Coronary artery (tissue), 2 donors: ENCODE data around the gene URGCP.

Experiments used
- DNase-seq: peaks from one replicate; pipeline ENCODE4 v3.0.0-alpha.2; 2017; ENCODE audit warnings: low spot score
- H3K27ac ChIP-seq, 2 donors: fragments of 200-600 bp; sonication (generic); one replicate each; pipeline ENCODE4 v1.5.1; 2016 to 2019
- H3K4me3 ChIP-seq: fragments of 200-600 bp; sonication (generic); 2 replicates; pipeline ENCODE4 v1.5.1; 2016; ENCODE audit warnings: mild to moderate bottlenecking, moderate library complexity
- CTCF ChIP-seq: fragments of 200-600 bp; sonication (generic); IDR thresholded peaks from one replicate; pipeline ENCODE4 v1.5.1; 2019; ENCODE audit warnings: antibody characterized with exemption

URGCP gene

DNA sequence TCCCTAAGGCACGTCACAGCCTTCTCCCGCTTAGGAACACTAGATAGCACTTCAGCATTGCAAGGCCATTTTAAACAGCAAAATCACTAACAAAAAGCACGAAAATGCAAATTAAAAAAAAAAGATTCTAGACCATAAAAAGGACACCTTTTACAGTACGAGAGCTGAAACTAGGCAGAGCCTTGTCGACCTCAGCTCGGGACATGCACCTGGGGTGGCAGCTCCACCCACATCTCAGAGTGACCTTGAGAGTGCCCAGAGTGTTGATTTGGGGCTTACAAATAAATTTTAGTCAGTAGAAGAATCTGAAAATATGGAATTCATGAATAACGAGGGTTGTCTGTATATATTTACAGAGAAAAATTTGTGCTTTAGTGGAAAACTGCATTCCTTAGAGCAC is 38.2 kb downstream of the URGCP start:
- no peak for TF ChIP-seq CTCF
- DNase-seq = no peak
- Histone ChIP-seq H3K4me3 (peak overlapping the region; percentile 93), H3K27ac (no peak overlapping the region)

DNA sequence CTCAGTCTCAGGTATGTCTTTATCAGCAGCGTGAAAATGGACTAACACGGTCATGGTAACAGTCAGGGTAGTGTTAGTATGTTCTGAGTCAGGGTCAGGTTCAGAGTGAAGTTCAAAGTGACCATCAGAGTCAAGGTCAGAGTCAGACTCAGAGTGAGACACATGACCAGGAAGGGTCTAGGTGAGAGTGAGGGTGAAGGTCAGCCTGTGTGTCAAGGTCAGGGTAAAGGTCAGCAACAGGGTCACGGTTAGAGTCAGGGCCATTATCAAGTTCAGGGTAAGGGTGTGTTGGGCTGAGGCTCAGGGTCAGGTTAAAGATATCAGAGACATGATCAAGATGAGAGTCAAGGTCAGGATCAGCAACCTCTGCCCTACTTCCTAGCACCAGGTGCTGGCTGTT is 41.1 kb downstream of the URGCP start:
- H3K4me3 ChIP-seq = no peak overlapping the region
- TF ChIP-seq CTCF = no peak
- no peak for DNase-seq

DNA sequence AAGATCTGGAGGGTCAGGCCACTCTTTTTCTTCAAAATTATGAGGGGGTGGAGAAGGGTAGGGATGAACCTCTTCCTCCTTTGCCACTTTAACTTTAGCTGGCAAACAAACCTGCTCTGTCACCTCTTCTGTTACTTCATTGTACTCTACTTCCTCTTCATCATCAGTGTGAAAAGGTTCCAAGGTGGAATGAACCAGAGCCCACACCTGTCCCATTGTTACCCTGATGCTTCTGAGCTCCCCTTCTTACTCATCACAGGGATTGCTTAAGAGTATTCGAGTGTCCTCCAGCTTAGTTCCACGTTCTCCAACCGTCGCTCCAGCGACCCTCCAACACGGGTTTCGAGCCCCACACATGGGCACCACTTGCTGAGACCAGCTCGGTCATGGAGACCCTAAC is 42.3 kb downstream of the URGCP start:
- Histone ChIP-seq H3K27ac (no peak overlapping the region), H3K4me3 (no peak overlapping the region)
- no peak for DNase-seq
- TF ChIP-seq CTCF = no peak

More for the DNA sequence above, 41.1 kb downstream of the URGCP start:
- no peak overlapping the region for H3K27ac ChIP-seq

DNA sequence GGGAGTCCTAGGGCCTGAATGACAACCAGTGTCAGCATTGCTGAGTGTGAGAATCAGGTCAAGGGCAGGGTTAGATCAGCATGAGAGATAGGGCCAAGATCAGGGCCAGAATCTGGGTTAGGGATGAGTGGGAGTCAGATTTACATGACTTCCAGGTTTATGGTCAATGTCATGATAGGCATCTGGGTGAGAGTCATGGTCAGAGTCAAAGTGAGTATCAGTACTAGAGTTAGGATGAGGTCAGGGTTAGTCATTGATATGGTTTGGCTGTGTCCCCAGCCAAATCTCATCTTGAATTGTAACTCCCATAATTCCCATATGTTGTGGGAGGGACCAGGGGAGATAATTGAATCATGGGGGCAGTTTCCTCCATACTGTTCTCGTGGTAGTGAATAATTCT is 49.4 kb downstream of the URGCP start:
- Histone ChIP-seq H3K27ac (no peak overlapping the region), H3K4me3 (no peak overlapping the region)
- no peak for TF ChIP-seq CTCF
- no peak for DNase-seq

GRCh38 chr7:43856316-43856715 is 50.1 kb downstream of the URGCP start:
- TF ChIP-seq CTCF = no peak
- no peak overlapping the region for H3K27ac ChIP-seq
- no peak overlapping the region for H3K4me3 ChIP-seq
- no peak for DNase-seq

DNA sequence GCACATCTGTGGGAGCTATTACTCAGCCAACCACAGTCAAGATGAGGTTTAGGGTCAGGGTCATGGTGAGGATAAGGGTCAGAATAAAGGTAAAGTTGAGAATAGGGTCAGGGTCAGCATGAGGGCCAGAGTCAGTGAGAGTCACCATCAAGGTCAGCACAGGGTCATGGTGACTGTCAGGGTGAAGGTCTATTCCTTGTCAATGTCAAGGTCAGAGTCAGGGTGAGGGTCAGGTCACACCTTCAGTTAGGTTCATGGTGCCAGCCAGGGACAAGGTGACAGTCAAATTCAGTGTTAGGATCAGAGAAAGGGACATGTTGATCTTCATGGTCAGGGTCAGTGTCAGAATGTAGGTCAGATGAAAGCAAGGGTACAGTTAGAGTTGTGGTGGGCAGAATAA is 51.2 kb downstream of the URGCP start:
- TF ChIP-seq CTCF = no peak
- Histone ChIP-seq H3K27ac (no peak overlapping the region), H3K4me3 (no peak overlapping the region)
- no peak for DNase-seq

DNA sequence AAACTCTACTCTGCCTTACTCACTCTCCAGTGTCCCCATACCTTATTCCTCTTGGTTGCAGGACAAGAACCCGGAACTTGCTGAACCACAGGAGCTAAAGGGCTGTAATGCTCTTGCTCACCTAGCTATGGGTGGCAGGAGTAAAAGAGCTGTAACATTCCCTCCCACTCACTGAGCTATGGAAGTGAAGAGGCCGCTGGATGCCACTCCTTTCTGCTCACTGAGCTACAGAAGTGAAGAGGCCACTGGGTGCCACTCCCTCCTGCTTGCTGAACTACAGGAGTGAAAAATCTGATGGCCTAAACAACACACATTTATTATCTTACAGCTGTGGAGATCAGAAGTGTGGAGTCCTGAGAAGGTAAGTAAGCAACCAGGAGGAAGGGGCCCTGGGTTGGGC is 54.6 kb downstream of the URGCP start:
- no peak overlapping the region for H3K27ac ChIP-seq

More for the DNA sequence above, 54.6 kb downstream of the URGCP start:
- H3K4me3 ChIP-seq = no peak overlapping the region
- TF ChIP-seq CTCF = no peak
- DNase-seq = no peak
